Measurements from ENCODE around the gene HIVEP3. TPM values are rescaled to one million over a fixed set of nuclear protein-coding genes. Genes with fewer than 3 reads are reported as not detected.

HIVEP3 gene
- total and polyA plus RNA-seq, 2 donors (not counting 1 experiment from before 2014, with no cell fraction given) = 2.0 to 5.1 TPM

GRCh38 chr1:41887365-41887764, 31.4 kb downstream of the HIVEP3 start:
- no peaks in the 10 kb centered on the region for H3K9me3 Mint-ChIP-seq (ENCODE audit: insufficient read depth)
- Histone ChIP-seq H3K36me3 (replicated peaks in 1 of 2; ENCODE audit: control extremely low read depth in 1 of 2, control insufficient read depth in 1 of 2, extremely low read depth in 1 of 2, insufficient read depth in 2 of 2, low read length in 1 of 2) (no peaks in the 10 kb centered on the region), H3K4me1 (ENCODE audit: control insufficient read depth in 2 of 2, insufficient read depth in 2 of 2, low read length in 2 of 2) (peaks cover 15 to 19% of the 10 kb centered on the region in 2 donors), H3K9me3 (ENCODE audit: control extremely low read depth in 1 of 3, control insufficient read depth in 2 of 3, insufficient read depth in 1 of 3, low read length in 2 of 3) (no peaks in the 10 kb centered on the region), H2AFZ (ENCODE audit: insufficient read depth, low read depth, low read length, poor library complexity, severe bottlenecking) (no peak overlapping the region), H3K79me2 (ENCODE audit: control insufficient read depth, insufficient read depth, low read length) (no peaks in the 10 kb centered on the region), H3K4me2 (replicated peaks; ENCODE audit: low read depth, low read length, poor library complexity, severe bottlenecking) (no peak overlapping the region), H3K27me3 (replicated peaks in 1 of 4; ENCODE audit: control extremely low read depth in 1 of 4, control insufficient read depth in 3 of 4, insufficient read depth in 4 of 4, low read length in 3 of 4) (no peaks in the 10 kb centered on the region), H3K9ac (ENCODE audit: low read length) (no peak overlapping the region), H3K27ac (ENCODE audit: low read length in 2 of 2) (no peak overlapping the region), H3K4me3 (ENCODE audit: control extremely low read depth in 1 of 5, extremely low read depth in 1 of 5, insufficient read depth in 1 of 5, low read depth in 2 of 5, low read length in 4 of 5) (no peak overlapping the region), H4K20me1 (ENCODE audit: control insufficient read depth, insufficient read depth, low read length, poor library complexity, severe bottlenecking) (no peaks in the 10 kb centered on the region)
- ATAC-seq (ENCODE audit: low read depth) = no peak
- POLR2A ChIA-PET = no interaction called here
- TF ChIP-seq CTCF (IDR thresholded peaks at IDR 0.05) (no peak), EZH2 (IDR thresholded peaks at IDR 0.05; ENCODE audit: borderline replicate concordance, insufficient read depth, low read depth, low read length, poor library complexity, severe bottlenecking) (no peak)
- peaks cover 17% of the 10 kb centered on the region for H3K4me1 Mint-ChIP-seq
- 100% methylated on average over 1 of the region's 1 CpG for WGBS (ENCODE audit: insufficient coverage)
- no peak overlapping the region for H3K4me3 Mint-ChIP-seq
- CTCF ChIA-PET = interaction anchor here (0.7 kb wide), 1 partner anchor 214 kb away, joined by 5 read pairs; no protein-coding TSS in a partner anchor
- DNase-seq = no peak
- intact Hi-C loops (cut with micrococcal nuclease) = no loop called here
- H3K27me3 Mint-ChIP-seq = no peaks in the 10 kb centered on the region
- H3K27ac Mint-ChIP-seq = no peak overlapping the region

- POLR2A ChIA-PET = no interaction called here
- no peak overlapping the region for H3K27ac Mint-ChIP-seq
These were observed 34.2 kb downstream of the HIVEP3 start for GRCh38 chr1:41884256-41885230.

More at GRCh38 chr1:41884256-41885230, 34.2 kb downstream of the HIVEP3 start:
- WGBS (ENCODE audit: insufficient coverage) = 93% methylated on average over 6 of the region's 9 CpGs
- Mint-ChIP-seq H3K27me3 (no peaks in the 10 kb centered on the region), H3K4me3 (no peak overlapping the region), H3K4me1 (peaks cover 7% of the 10 kb centered on the region), H3K9me3 (ENCODE audit: insufficient read depth) (no peaks in the 10 kb centered on the region)
- H3K79me2 ChIP-seq (ENCODE audit: control insufficient read depth, insufficient read depth, low read length) = no peaks in the 10 kb centered on the region
- TF ChIP-seq CTCF (IDR thresholded peaks at IDR 0.05) (no peak), EZH2 (IDR thresholded peaks at IDR 0.05; ENCODE audit: borderline replicate concordance, insufficient read depth, low read depth, low read length, poor library complexity, severe bottlenecking) (no peak)
- no peak overlapping the region for H3K4me3 ChIP-seq (ENCODE audit: control extremely low read depth in 1 of 5, extremely low read depth in 1 of 5, insufficient read depth in 1 of 5, low read depth in 2 of 5, low read length in 4 of 5)
- CTCF ChIA-PET = interaction anchor here (0.6 kb wide), 2 partner anchors 133 to 247 kb away, joined by 3 read pairs; no protein-coding TSS in a partner anchor
- H3K36me3 ChIP-seq (replicated peaks in 1 of 2; ENCODE audit: control extremely low read depth in 1 of 2, control insufficient read depth in 1 of 2, extremely low read depth in 1 of 2, insufficient read depth in 2 of 2, low read length in 1 of 2) = no peaks in the 10 kb centered on the region
- no peak overlapping the region for H3K4me2 ChIP-seq (replicated peaks; ENCODE audit: low read depth, low read length, poor library complexity, severe bottlenecking)
- H3K27me3 ChIP-seq (replicated peaks in 1 of 4; ENCODE audit: control extremely low read depth in 1 of 4, control insufficient read depth in 3 of 4, insufficient read depth in 4 of 4, low read length in 3 of 4) = no peaks in the 10 kb centered on the region
- H3K27ac ChIP-seq (ENCODE audit: low read length in 2 of 2) = no peak overlapping the region
- no peak for DNase-seq
- H2AFZ ChIP-seq (ENCODE audit: insufficient read depth, low read depth, low read length, poor library complexity, severe bottlenecking) = no peak overlapping the region
- no peaks in the 10 kb centered on the region for H4K20me1 ChIP-seq (ENCODE audit: control insufficient read depth, insufficient read depth, low read length, poor library complexity, severe bottlenecking)
- peaks cover 6% of the 10 kb centered on the region in 2 donors for H3K4me1 ChIP-seq (ENCODE audit: control insufficient read depth in 2 of 2, insufficient read depth in 2 of 2, low read length in 2 of 2)
- ATAC-seq (ENCODE audit: low read depth) = no peak
- intact Hi-C loops (cut with micrococcal nuclease) = no loop called here
- no peak overlapping the region for H3K9ac ChIP-seq (ENCODE audit: low read length)
- no peaks in the 10 kb centered on the region for H3K9me3 ChIP-seq (ENCODE audit: control extremely low read depth in 1 of 3, control insufficient read depth in 2 of 3, insufficient read depth in 1 of 3, low read length in 2 of 3)
